Keratinocyte (primary cell): ENCODE data around the gene PRSS58.

Experiments
- EZH2 ChIP-seq: IDR thresholded peaks from one replicate; pipeline ENCODE4 v1.6.1; 2012; ENCODE audit warnings: inconsistent platforms, mild to moderate bottlenecking, low read length, moderate library complexity
- TF ChIP-seq, protein P1 (sequence below), 3 experiments: IDR thresholded peaks in 1 of 3; conservative IDR thresholded peaks in 1 of 3; optimal IDR thresholded peaks in 1 of 3; 2 replicates in 2 of 3; 3 replicates in 1 of 3; pipeline versions ENCODE3 to v1.5.1; 2011; ENCODE audit warnings: low read length in 3 of 3, mild to moderate bottlenecking in 3 of 3, moderate library complexity in 2 of 3, control low read depth in 1 of 3, inconsistent platforms in 1 of 3; ENCODE audit not compliant: insufficient read depth in 2 of 3; ENCODE audit errors: extremely low read depth in 1 of 3

DNA sequence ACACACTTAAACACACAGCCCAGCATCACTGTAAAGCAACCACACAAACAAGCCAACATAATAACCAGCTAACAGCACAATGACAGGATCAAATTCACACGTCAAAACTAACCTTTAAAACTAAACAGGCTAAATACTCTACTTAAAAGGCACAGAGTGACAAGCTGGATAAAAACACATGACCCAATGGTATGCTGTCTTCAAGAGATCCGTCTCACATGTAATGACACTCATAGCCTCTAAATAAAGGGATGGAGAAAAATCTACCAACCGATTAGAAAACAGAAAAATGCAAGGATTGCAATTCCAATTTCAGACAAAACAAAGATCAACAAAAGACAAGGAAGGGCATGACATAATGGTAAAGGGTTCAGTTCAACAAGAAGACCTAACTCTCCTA is 17.2 kb upstream of the PRSS58 start:
- TF ChIP-seq, protein P1, sequence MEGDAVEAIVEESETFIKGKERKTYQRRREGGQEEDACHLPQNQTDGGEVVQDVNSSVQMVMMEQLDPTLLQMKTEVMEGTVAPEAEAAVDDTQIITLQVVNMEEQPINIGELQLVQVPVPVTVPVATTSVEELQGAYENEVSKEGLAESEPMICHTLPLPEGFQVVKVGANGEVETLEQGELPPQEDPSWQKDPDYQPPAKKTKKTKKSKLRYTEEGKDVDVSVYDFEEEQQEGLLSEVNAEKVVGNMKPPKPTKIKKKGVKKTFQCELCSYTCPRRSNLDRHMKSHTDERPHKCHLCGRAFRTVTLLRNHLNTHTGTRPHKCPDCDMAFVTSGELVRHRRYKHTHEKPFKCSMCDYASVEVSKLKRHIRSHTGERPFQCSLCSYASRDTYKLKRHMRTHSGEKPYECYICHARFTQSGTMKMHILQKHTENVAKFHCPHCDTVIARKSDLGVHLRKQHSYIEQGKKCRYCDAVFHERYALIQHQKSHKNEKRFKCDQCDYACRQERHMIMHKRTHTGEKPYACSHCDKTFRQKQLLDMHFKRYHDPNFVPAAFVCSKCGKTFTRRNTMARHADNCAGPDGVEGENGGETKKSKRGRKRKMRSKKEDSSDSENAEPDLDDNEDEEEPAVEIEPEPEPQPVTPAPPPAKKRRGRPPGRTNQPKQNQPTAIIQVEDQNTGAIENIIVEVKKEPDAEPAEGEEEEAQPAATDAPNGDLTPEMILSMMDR (optimal IDR thresholded peaks at IDR 0.05 in 1 of 3, IDR thresholded peaks at IDR 0.05 in 1 of 3, conservative IDR thresholded peaks at IDR 0.05 in 1 of 3; ENCODE audit: extremely low read depth in 1 of 3, insufficient read depth in 2 of 3, low read length in 3 of 3): no peak
- TF ChIP-seq EZH2: no peak
